CD14-positive monocyte (primary cell): Measurements from ENCODE around the gene NEDD4L. TPM values are rescaled to one million over a fixed set of nuclear protein-coding genes. Genes with fewer than 3 reads are reported as not detected.

Experiments
- DNase-seq, 3 donors: peaks; one replicate each; pipeline ENCODE4 v3.0.0-alpha.2; 2011 to 2022
- H2AFZ ChIP-seq: 2 replicates; pipeline ENCODE4 v1.6.0; 2012; ENCODE audit warnings: mild to moderate bottlenecking, low read depth, low read length, inconsistent platforms; ENCODE audit not compliant: insufficient read depth, poor library complexity, severe bottlenecking
- H3K27ac ChIP-seq, 2 donors: 1 replicate in 1 of 2; 2 replicates in 1 of 2; pipeline ENCODE4 v1.5.1; 2012 to 2013; ENCODE audit warnings: low read length in 2 of 2, control low read depth in 1 of 2, inconsistent platforms in 1 of 2, low read depth in 1 of 2, mild to moderate bottlenecking in 1 of 2
- H3K27me3 ChIP-seq, 2 donors: one replicate each; pipeline versions ENCODE4 v1.6.0 to v1.6.1; 2011 to 2013; ENCODE audit warnings: low read length in 2 of 2; ENCODE audit not compliant: control insufficient read depth in 2 of 2, insufficient read depth in 2 of 2
- H3K36me3 ChIP-seq, 2 donors: replicated peaks in 1 of 2; 1 replicate in 1 of 2; 2 replicates in 1 of 2; pipeline versions ENCODE4 v1.5.1 to v1.6.1; 2012 to 2013; ENCODE audit warnings: low read length in 2 of 2, control low read depth in 1 of 2, inconsistent platforms in 1 of 2, mild to moderate bottlenecking in 1 of 2; ENCODE audit not compliant: insufficient read depth in 2 of 2, control insufficient read depth in 1 of 2
- H3K4me1 ChIP-seq, 2 donors: 1 replicate in 1 of 2; 2 replicates in 1 of 2; pipeline versions ENCODE4 v1.5.1 to v1.6.1; 2012 to 2013; ENCODE audit warnings: low read length in 2 of 2, control low read depth in 1 of 2, inconsistent platforms in 1 of 2, mild to moderate bottlenecking in 1 of 2, moderate library complexity in 1 of 2; ENCODE audit not compliant: insufficient read depth in 2 of 2, control insufficient read depth in 1 of 2
- H3K4me2 ChIP-seq: replicated peaks from 2 replicates; pipeline ENCODE3; 2012; ENCODE audit warnings: low read length, moderate library complexity, mild to moderate bottlenecking; ENCODE audit not compliant: poor library complexity, severe bottlenecking; ENCODE audit errors: extremely low read depth
- H3K4me3 ChIP-seq, 3 experiments: fragments of 200-600 bp in 1 of 3; sonication (generic) in 1 of 3; replicated peaks in 1 of 3; 1 replicate in 2 of 3; 2 replicates in 1 of 3; pipeline ENCODE4 v1.5.1; 2011 to 2013; ENCODE audit warnings: low read length in 3 of 3, mild to moderate bottlenecking in 3 of 3, control low read depth in 2 of 3, low read depth in 2 of 3, inconsistent platforms in 1 of 3, moderate library complexity in 1 of 3
- H3K79me2 ChIP-seq: 2 replicates; pipeline ENCODE4 v1.6.0; 2012; ENCODE audit warnings: mild to moderate bottlenecking, control low read depth, inconsistent platforms, low read length, moderate library complexity; ENCODE audit not compliant: insufficient read depth
- H3K9ac ChIP-seq: 2 replicates; pipeline ENCODE4 v1.6.0; 2017; ENCODE audit warnings: low read length, mild to moderate bottlenecking; ENCODE audit not compliant: insufficient read depth, poor library complexity, severe bottlenecking
- H3K9me3 ChIP-seq, 2 donors: replicated peaks in 1 of 2; 1 replicate in 1 of 2; 2 replicates in 1 of 2; pipeline versions ENCODE4 v1.5.1 to v1.6.1; 2012 to 2013; ENCODE audit warnings: low read length in 2 of 2, control low read depth in 1 of 2; ENCODE audit not compliant: control insufficient read depth in 1 of 2, insufficient read depth in 1 of 2
- H4K20me1 ChIP-seq: 2 replicates; pipeline ENCODE4 v1.6.0; 2012; ENCODE audit warnings: mild to moderate bottlenecking, low read length, control low read depth, moderate library complexity; ENCODE audit not compliant: insufficient read depth
- H3K27ac Mint-ChIP-seq, 7 donors: one replicate each; pipeline ENCODE4 v1.8.0; 2020; ENCODE audit warnings: mild to moderate bottlenecking in 7 of 7, mixed read lengths in 7 of 7, moderate library complexity in 6 of 7, inconsistent platforms in 2 of 7
- H3K27me3 Mint-ChIP-seq, 3 donors: one replicate each; pipeline ENCODE4 v1.8.0; 2021 to 2022; ENCODE audit warnings: low read depth in 3 of 3, mild to moderate bottlenecking in 3 of 3, mixed read lengths in 3 of 3, moderate library complexity in 3 of 3, inconsistent platforms in 1 of 3
- H3K36me3 Mint-ChIP-seq, 2 donors: one replicate each; pipeline ENCODE4 v1.8.0; 2020; ENCODE audit warnings: mixed read lengths in 2 of 2, inconsistent platforms in 1 of 2, mild to moderate bottlenecking in 1 of 2
- H3K4me1 Mint-ChIP-seq: one replicate; pipeline ENCODE4 v1.8.0; 2020; ENCODE audit warnings: mild to moderate bottlenecking, mixed read lengths
- H3K4me3 Mint-ChIP-seq, 2 donors: one replicate each; pipeline ENCODE4 v1.8.0; 2020; ENCODE audit warnings: mild to moderate bottlenecking in 2 of 2, mixed read lengths in 2 of 2, moderate library complexity in 1 of 2
- H3K9me3 Mint-ChIP-seq, 7 donors: one replicate each; pipeline ENCODE4 v1.8.0; 2020 to 2022; ENCODE audit warnings: mixed read lengths in 7 of 7, mild to moderate bottlenecking in 6 of 7, moderate library complexity in 6 of 7, inconsistent platforms in 2 of 7
- WGBS: methylation state at CpG from one replicate; pipeline ENCODE4 v1.1.5; 2013; ENCODE audit warnings: missing lambda C conversion rate; ENCODE audit not compliant: insufficient coverage; 5-methylcytosine and 5-hydroxymethylcytosine counted together
- intact Hi-C, 2 donors: fragments of 100-400 bp; cut with micrococcal nuclease; formaldehyde crosslinking; loops; one replicate each; pipeline versions ENCODE4 v1.15.0 to v1.15.1; 2023
- polyA plus RNA-seq, 3 donors: library from polyadenylated mRNA; depleted of rRNA in 1 of 3; unstranded in 2 of 3; stranded (reverse) in 1 of 3; fragments of 300-500 nt in 2 of 3; fragments of >200 nt in 1 of 3; fragmentation: Illumina TruSeq in 2 of 3; gene quantifications; 1 replicate in 2 of 3; 2 replicates in 1 of 3; pipeline ENCODE4 v1.2.3, GENCODE V29; 2012 to 2021
- TF ChIP-seq, protein P1 (sequence below): fragments of 200-600 bp; IDR thresholded peaks from one replicate; pipeline ENCODE4 v1.8.0; 2022; ENCODE audit warnings: antibody characterized with exemption, mild to moderate bottlenecking

NEDD4L gene
- polyA plus RNA-seq, 3 donors, result 2.5 to 5.2 (median 4.5) TPM

DNA sequence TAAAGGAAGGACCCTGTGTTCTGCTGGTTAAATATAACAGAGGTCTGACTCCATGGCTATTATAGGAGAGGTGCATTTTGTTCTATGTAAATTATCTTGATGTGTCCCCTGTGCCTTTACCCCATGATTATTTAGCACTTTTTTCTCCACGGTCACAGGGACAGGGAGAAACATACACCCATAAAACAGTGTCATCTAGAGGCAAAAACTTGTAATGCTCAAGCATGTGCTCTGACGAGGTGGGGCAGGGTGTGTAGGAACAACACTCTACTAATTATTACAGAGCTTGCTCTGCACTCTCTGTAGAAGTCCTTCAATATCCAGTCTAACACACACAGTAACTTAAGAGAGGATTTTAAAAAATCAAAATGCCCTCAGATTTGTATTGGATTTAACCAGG lies 187.9 kb downstream of the NEDD4L start:
- no peaks in the 10 kb centered on the region for H4K20me1 ChIP-seq
- H3K79me2 ChIP-seq, result no peaks in the 10 kb centered on the region
- Mint-ChIP-seq H3K27ac (no peak overlapping the region), H3K9me3 (peaks cover 0 to 2% (median 0%) of the 10 kb centered on the region in 7 donors), H3K27me3 (peaks cover 9 to 14% (median 13%) of the 10 kb centered on the region in 3 donors), H3K36me3 (no peaks in the 10 kb centered on the region), H3K4me3 (no peak overlapping the region), H3K4me1 (peaks cover 2% of the 10 kb centered on the region)
- no peak overlapping the region for H3K4me2 ChIP-seq
- no peaks in the 10 kb centered on the region for H3K36me3 ChIP-seq
- H3K9me3 ChIP-seq, result no peaks in the 10 kb centered on the region
- H3K27me3 ChIP-seq, result peaks cover 2% of the 10 kb centered on the region in 2 donors
- no peak overlapping the region for H2AFZ ChIP-seq
- no peaks in the 10 kb centered on the region for H3K4me1 ChIP-seq
- TF ChIP-seq, protein P1, sequence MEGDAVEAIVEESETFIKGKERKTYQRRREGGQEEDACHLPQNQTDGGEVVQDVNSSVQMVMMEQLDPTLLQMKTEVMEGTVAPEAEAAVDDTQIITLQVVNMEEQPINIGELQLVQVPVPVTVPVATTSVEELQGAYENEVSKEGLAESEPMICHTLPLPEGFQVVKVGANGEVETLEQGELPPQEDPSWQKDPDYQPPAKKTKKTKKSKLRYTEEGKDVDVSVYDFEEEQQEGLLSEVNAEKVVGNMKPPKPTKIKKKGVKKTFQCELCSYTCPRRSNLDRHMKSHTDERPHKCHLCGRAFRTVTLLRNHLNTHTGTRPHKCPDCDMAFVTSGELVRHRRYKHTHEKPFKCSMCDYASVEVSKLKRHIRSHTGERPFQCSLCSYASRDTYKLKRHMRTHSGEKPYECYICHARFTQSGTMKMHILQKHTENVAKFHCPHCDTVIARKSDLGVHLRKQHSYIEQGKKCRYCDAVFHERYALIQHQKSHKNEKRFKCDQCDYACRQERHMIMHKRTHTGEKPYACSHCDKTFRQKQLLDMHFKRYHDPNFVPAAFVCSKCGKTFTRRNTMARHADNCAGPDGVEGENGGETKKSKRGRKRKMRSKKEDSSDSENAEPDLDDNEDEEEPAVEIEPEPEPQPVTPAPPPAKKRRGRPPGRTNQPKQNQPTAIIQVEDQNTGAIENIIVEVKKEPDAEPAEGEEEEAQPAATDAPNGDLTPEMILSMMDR, result no peak
- no peak overlapping the region for H3K4me3 ChIP-seq
- DNase-seq, result no peak
- no peak overlapping the region for H3K9ac ChIP-seq
- no CpG with 5 or more reads among the region's 2 CpGs for WGBS
- intact Hi-C loops, result no loop called here
- no peak overlapping the region for H3K27ac ChIP-seq

DNA sequence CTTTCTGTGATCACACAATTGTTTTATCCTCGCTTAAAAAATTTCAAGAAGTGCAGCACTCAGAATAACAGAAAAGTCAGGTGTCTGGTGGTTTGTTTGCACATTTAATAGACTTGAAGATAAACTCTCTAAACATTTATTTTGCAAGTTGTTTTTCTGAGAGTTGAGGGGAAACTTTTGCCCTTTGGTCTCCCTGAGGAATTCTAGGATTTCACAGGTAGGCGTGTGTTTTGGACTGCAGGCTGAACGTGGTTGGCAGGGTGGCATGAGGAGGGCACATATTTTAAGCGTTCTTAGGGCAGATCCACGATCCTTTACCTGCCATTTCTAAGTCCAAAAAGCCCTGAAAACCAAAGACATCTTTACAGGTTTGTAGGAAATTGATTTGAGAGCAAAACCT lies 188.6 kb downstream of the NEDD4L start:
- no peaks in the 10 kb centered on the region for H3K36me3 ChIP-seq
- no peaks in the 10 kb centered on the region for H4K20me1 ChIP-seq
- H3K79me2 ChIP-seq, result no peaks in the 10 kb centered on the region
- no peak overlapping the region for H2AFZ ChIP-seq
- H3K9ac ChIP-seq, result no peak overlapping the region
- H3K27me3 ChIP-seq, result peaks cover 0 to under 1% of the 10 kb centered on the region in 2 donors
- DNase-seq, result no peak
- H3K27ac Mint-ChIP-seq, result no peak overlapping the region
- intact Hi-C loops, result no loop called here
- H3K4me3 ChIP-seq, result no peak overlapping the region
- H3K27me3 Mint-ChIP-seq, result peaks cover 7 to 14% (median 7%) of the 10 kb centered on the region in 3 donors
- WGBS, result 100% methylated on average over 1 of the region's 5 CpGs
- H3K4me1 Mint-ChIP-seq, result no peaks in the 10 kb centered on the region
- no peaks in the 10 kb centered on the region for H3K4me1 ChIP-seq
- H3K36me3 Mint-ChIP-seq, result no peaks in the 10 kb centered on the region
- peaks cover 0 to 2% (median 0%) of the 10 kb centered on the region in 7 donors for H3K9me3 Mint-ChIP-seq
- TF ChIP-seq, protein P1, result no peak
- H3K4me3 Mint-ChIP-seq, result no peak overlapping the region
- H3K4me2 ChIP-seq, result no peak overlapping the region
- H3K9me3 ChIP-seq, result no peaks in the 10 kb centered on the region
- no peak overlapping the region for H3K27ac ChIP-seq
